ENCODE measurements around the gene ATP8B4. TPM values are rescaled to one million over a fixed set of nuclear protein-coding genes. Genes with fewer than 3 reads are reported as not detected.
A peak's percentile ranks its signal among the peaks of the same experiment; 100 is the strongest.

Gene ATP8B4
- total and polyA plus RNA-seq, 5 donors from 2014 or later, result 2.8 TPM; not detected in 4

GRCh38 chr15:50057905-50058639 is 61.0 kb downstream of the ATP8B4 start:
- Histone ChIP-seq H3K9me3 (ENCODE audit: control insufficient read depth in 2 of 2, low read length in 2 of 2) (no peaks in the 10 kb centered on the region), H3K4me1 (ENCODE audit: control insufficient read depth, insufficient read depth, low read length, poor library complexity, severe bottlenecking) (no peaks in the 10 kb centered on the region), H3K4me3 (ENCODE audit: low read depth, low read length) (no peak overlapping the region), H3K36me3 (ENCODE audit: control insufficient read depth, insufficient read depth, low read length) (no peaks in the 10 kb centered on the region), H3K27ac (ENCODE audit: insufficient read depth, low read length, poor library complexity, severe bottlenecking) (no peak overlapping the region), H3K27me3 (ENCODE audit: control insufficient read depth, insufficient read depth, low read length) (peaks cover 4% of the 10 kb centered on the region)
- DNase-seq (no peak), ATAC-seq (ENCODE audit: low read depth in 2 of 2) (no peak)
- Mint-ChIP-seq H3K4me3 (no peak overlapping the region), H3K36me3 (no peaks in the 10 kb centered on the region), H3K27me3 (peaks cover 20% of the 10 kb centered on the region), H3K27ac (no peak overlapping the region), H3K9me3 (no peaks in the 10 kb centered on the region), H3K4me1 (no peaks in the 10 kb centered on the region)

GRCh38 chr15:50057196-50057595 is 61.8 kb downstream of the ATP8B4 start:
- Histone ChIP-seq H3K27me3 (ENCODE audit: control insufficient read depth, insufficient read depth, low read length) (peaks cover 4% of the 10 kb centered on the region), H3K9me3 (ENCODE audit: control insufficient read depth in 2 of 2, low read length in 2 of 2) (no peaks in the 10 kb centered on the region), H3K27ac (ENCODE audit: insufficient read depth, low read length, poor library complexity, severe bottlenecking) (no peak overlapping the region), H3K4me1 (ENCODE audit: control insufficient read depth, insufficient read depth, low read length, poor library complexity, severe bottlenecking) (no peaks in the 10 kb centered on the region), H3K4me3 (ENCODE audit: low read depth, low read length) (no peak overlapping the region), H3K36me3 (ENCODE audit: control insufficient read depth, insufficient read depth, low read length) (no peaks in the 10 kb centered on the region)
- Mint-ChIP-seq H3K27me3 (peaks cover 17% of the 10 kb centered on the region), H3K4me3 (no peak overlapping the region), H3K27ac (no peak overlapping the region), H3K36me3 (no peaks in the 10 kb centered on the region), H3K9me3 (no peaks in the 10 kb centered on the region), H3K4me1 (no peaks in the 10 kb centered on the region)
- no peak for DNase-seq
- no peak for ATAC-seq (ENCODE audit: low read depth in 2 of 2)

- Histone ChIP-seq H3K27me3 (ENCODE audit: control insufficient read depth, insufficient read depth, low read length) (peaks cover 2% of the 10 kb centered on the region), H3K4me1 (ENCODE audit: control insufficient read depth, insufficient read depth, low read length, poor library complexity, severe bottlenecking) (no peaks in the 10 kb centered on the region), H3K9me3 (ENCODE audit: control insufficient read depth in 2 of 2, low read length in 2 of 2) (no peaks in the 10 kb centered on the region), H3K27ac (ENCODE audit: insufficient read depth, low read length, poor library complexity, severe bottlenecking) (no peak overlapping the region), H3K4me3 (ENCODE audit: low read depth, low read length) (no peak overlapping the region), H3K36me3 (ENCODE audit: control insufficient read depth, insufficient read depth, low read length) (no peaks in the 10 kb centered on the region)
- ATAC-seq (ENCODE audit: low read depth in 2 of 2) (no peak), DNase-seq (no peak)
- H3K9me3 Mint-ChIP-seq, result no peaks in the 10 kb centered on the region
- no peak overlapping the region for H3K4me3 Mint-ChIP-seq
- H3K4me1 Mint-ChIP-seq, result no peaks in the 10 kb centered on the region
- H3K27me3 Mint-ChIP-seq, result peaks cover 22% of the 10 kb centered on the region
- no peaks in the 10 kb centered on the region for H3K36me3 Mint-ChIP-seq
- H3K27ac Mint-ChIP-seq, result no peak overlapping the region
Measured at GRCh38 chr15:50055750-50056157, 63.3 kb downstream of the ATP8B4 start.

- Mint-ChIP-seq H3K36me3 (no peaks in the 10 kb centered on the region), H3K4me3 (no peak overlapping the region), H3K27me3 (peaks cover 22% of the 10 kb centered on the region), H3K4me1 (no peaks in the 10 kb centered on the region), H3K9me3 (no peaks in the 10 kb centered on the region), H3K27ac (no peak overlapping the region)
- Histone ChIP-seq H3K27ac (ENCODE audit: insufficient read depth, low read length, poor library complexity, severe bottlenecking) (no peak overlapping the region), H3K4me1 (ENCODE audit: control insufficient read depth, insufficient read depth, low read length, poor library complexity, severe bottlenecking) (no peaks in the 10 kb centered on the region), H3K9me3 (ENCODE audit: control insufficient read depth in 2 of 2, low read length in 2 of 2) (no peaks in the 10 kb centered on the region), H3K36me3 (ENCODE audit: control insufficient read depth, insufficient read depth, low read length) (no peaks in the 10 kb centered on the region), H3K27me3 (ENCODE audit: control insufficient read depth, insufficient read depth, low read length) (peaks cover 2% of the 10 kb centered on the region), H3K4me3 (ENCODE audit: low read depth, low read length) (no peak overlapping the region)
- DNase-seq (no peak), ATAC-seq (ENCODE audit: low read depth in 2 of 2) (no peak)
Measured at GRCh38 chr15:50055332-50055731, 63.7 kb downstream of the ATP8B4 start.

- Mint-ChIP-seq H3K4me1 (no peaks in the 10 kb centered on the region), H3K36me3 (no peaks in the 10 kb centered on the region), H3K27ac (no peak overlapping the region), H3K9me3 (peaks cover 0 to 2% (median 0%) of the 10 kb centered on the region in 7 donors), H3K27me3 (peaks cover 14% of the 10 kb centered on the region), H3K4me3 (no peak overlapping the region)
- DNase-seq (no peak), ATAC-seq (ENCODE audit: low read depth in 2 of 2) (no peak)
- H3K4me3 ChIP-seq (ENCODE audit: low read depth, low read length), result no peak overlapping the region
- no peaks in the 10 kb centered on the region for H3K9me3 ChIP-seq (ENCODE audit: control insufficient read depth in 2 of 2, low read length in 2 of 2)
- no peaks in the 10 kb centered on the region for H3K36me3 ChIP-seq (ENCODE audit: control insufficient read depth, insufficient read depth, low read length)
- H3K27ac ChIP-seq (ENCODE audit: insufficient read depth, low read length, poor library complexity, severe bottlenecking), result no peak overlapping the region
- H3K4me1 ChIP-seq (ENCODE audit: control insufficient read depth, insufficient read depth, low read length, poor library complexity, severe bottlenecking), result no peaks in the 10 kb centered on the region
- peaks cover 2% of the 10 kb centered on the region for H3K27me3 ChIP-seq (ENCODE audit: control insufficient read depth, insufficient read depth, low read length)
Measured at GRCh38 chr15:50053055-50053856, 65.8 kb downstream of the ATP8B4 start.

GRCh38 chr15:50051811-50052419 is 67.1 kb downstream of the ATP8B4 start:
- Mint-ChIP-seq H3K4me3 (no peak overlapping the region), H3K4me1 (no peaks in the 10 kb centered on the region), H3K27ac (no peak overlapping the region), H3K9me3 (peaks cover 0 to 2% (median 0%) of the 10 kb centered on the region in 7 donors), H3K36me3 (no peaks in the 10 kb centered on the region), H3K27me3 (peaks cover 8% of the 10 kb centered on the region)
- Histone ChIP-seq H3K27ac (ENCODE audit: insufficient read depth, low read length, poor library complexity, severe bottlenecking) (no peak overlapping the region), H3K36me3 (ENCODE audit: control insufficient read depth, insufficient read depth, low read length) (no peaks in the 10 kb centered on the region), H3K9me3 (ENCODE audit: control insufficient read depth in 2 of 2, low read length in 2 of 2) (no peaks in the 10 kb centered on the region), H3K27me3 (ENCODE audit: control insufficient read depth, insufficient read depth, low read length) (peaks cover 2% of the 10 kb centered on the region), H3K4me1 (ENCODE audit: control insufficient read depth, insufficient read depth, low read length, poor library complexity, severe bottlenecking) (no peaks in the 10 kb centered on the region), H3K4me3 (ENCODE audit: low read depth, low read length) (no peak overlapping the region)
- no peak for ATAC-seq (ENCODE audit: low read depth in 2 of 2)
- peak in 1 of 3 donors; percentile 19 for DNase-seq

GRCh38 chr15:50050986-50051743 is 67.9 kb downstream of the ATP8B4 start:
- Mint-ChIP-seq H3K4me1 (no peaks in the 10 kb centered on the region), H3K36me3 (no peaks in the 10 kb centered on the region), H3K4me3 (no peak overlapping the region), H3K27ac (no peak overlapping the region), H3K9me3 (peaks cover 0 to 2% (median 0%) of the 10 kb centered on the region in 7 donors), H3K27me3 (peaks cover 6% of the 10 kb centered on the region)
- Histone ChIP-seq H3K9me3 (ENCODE audit: control insufficient read depth in 2 of 2, low read length in 2 of 2) (no peaks in the 10 kb centered on the region), H3K27me3 (ENCODE audit: control insufficient read depth, insufficient read depth, low read length) (peaks cover 2% of the 10 kb centered on the region), H3K27ac (ENCODE audit: insufficient read depth, low read length, poor library complexity, severe bottlenecking) (no peak overlapping the region), H3K4me1 (ENCODE audit: control insufficient read depth, insufficient read depth, low read length, poor library complexity, severe bottlenecking) (no peaks in the 10 kb centered on the region), H3K36me3 (ENCODE audit: control insufficient read depth, insufficient read depth, low read length) (no peaks in the 10 kb centered on the region), H3K4me3 (ENCODE audit: low read depth, low read length) (no peak overlapping the region)
- ATAC-seq (ENCODE audit: low read depth in 2 of 2), result no peak
- DNase-seq, result no peak

Measured in CD4-positive, CD25-positive, alpha-beta regulatory T cell (primary cell).